Uterus (tissue), 2 donors: ENCODE data around the gene MSI2.

ENCODE experiments used
- CTCF ChIP-seq, 4 experiments: fragments of 200-600 bp in 2 of 4; fragments of 450-650 bp in 2 of 4; sonication (generic) in 2 of 4; IDR thresholded peaks; one replicate each; pipeline ENCODE4 v1.5.1; 2016 to 2019; ENCODE audit warnings: antibody characterized with exemption in 4 of 4, mild to moderate bottlenecking in 2 of 4, moderate library complexity in 1 of 4
- POLR2A ChIP-seq, 2 donors: fragments of 450-650 bp; IDR thresholded peaks; one replicate each; pipeline ENCODE4 v1.6.1; 2016; ENCODE audit warnings: antibody characterized with exemption in 2 of 2, mild to moderate bottlenecking in 1 of 2, moderate library complexity in 1 of 2

DNA sequence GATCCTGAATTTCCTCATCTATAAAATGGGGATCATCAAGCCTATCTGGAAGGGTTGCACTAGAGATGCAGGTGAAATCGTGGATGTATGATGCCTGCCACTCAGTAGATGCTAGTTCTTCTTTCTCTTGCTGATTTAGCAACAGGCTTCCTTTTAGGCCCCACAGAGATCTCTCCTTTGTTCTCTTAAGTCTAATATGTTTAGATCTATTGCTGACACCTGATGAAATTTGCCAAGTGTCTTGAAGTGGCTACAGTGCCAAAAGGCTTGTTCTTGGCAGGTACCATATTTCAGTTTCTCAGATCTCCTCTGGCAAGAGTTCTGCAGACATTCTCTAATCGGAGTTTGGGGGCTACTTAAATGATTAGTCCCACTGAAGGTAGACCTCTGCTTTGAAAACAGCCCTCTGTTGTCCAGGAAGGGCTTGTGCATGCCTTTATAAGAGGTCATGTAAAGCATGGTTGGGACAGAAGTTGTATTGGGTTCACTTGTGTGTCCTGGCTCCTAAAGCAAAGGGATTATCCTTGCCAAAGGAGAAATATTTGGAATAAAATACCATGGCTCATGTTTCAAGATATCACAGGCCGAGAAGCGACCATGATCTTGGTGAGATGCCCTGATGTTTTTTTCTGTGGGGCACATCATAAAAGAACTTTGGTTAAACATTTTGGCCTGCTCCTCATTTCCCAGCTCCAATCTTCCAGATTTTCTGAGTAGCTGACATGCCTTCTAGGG is 234.0 kb downstream of the MSI2 start:
- TF ChIP-seq CTCF (IDR thresholded peaks at IDR 0.05) = no peak
- no peak for TF ChIP-seq POLR2A (IDR thresholded peaks at IDR 0.05)
